VCaP (cell line): ENCODE results near the gene RFC4.
"Not testable (repeated sequence)": the region's sequence is repeated elsewhere in the genome, so short reads cannot be mapped to it uniquely, and the experiment has no call there.

Experiments used
- H3K27ac ChIP-seq: fragments of 450-650 bp; 2 replicates; pipeline ENCODE4 v1.5.1; 2017
- TF ChIP-seq, protein P1 (sequence below): fragments of 450-650 bp; conservative IDR thresholded peaks from 2 replicates; pipeline ENCODE4 v1.5.1; 2017; ENCODE audit warnings: mild to moderate bottlenecking, moderate library complexity

RFC4 gene

DNA sequence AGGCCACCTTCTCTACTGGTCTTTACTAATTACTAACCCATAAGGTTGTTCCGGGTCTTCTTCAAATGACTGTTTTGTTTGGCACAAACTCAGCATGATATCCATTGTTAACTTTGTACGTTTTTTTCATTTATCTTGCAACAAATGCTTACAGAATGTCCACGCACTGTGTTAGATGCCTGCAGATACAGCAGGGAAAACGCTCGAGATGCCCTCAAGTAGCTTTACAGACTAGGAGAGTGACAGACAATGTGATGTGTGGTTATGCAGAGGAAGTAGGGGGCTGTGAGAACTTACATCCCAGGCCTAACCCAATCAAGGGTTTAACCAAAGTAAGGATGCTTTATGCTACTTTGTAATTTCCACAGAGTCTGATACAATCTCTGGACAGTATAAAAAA is 949 bp upstream of the RFC4 start:
- TF ChIP-seq, protein P1, sequence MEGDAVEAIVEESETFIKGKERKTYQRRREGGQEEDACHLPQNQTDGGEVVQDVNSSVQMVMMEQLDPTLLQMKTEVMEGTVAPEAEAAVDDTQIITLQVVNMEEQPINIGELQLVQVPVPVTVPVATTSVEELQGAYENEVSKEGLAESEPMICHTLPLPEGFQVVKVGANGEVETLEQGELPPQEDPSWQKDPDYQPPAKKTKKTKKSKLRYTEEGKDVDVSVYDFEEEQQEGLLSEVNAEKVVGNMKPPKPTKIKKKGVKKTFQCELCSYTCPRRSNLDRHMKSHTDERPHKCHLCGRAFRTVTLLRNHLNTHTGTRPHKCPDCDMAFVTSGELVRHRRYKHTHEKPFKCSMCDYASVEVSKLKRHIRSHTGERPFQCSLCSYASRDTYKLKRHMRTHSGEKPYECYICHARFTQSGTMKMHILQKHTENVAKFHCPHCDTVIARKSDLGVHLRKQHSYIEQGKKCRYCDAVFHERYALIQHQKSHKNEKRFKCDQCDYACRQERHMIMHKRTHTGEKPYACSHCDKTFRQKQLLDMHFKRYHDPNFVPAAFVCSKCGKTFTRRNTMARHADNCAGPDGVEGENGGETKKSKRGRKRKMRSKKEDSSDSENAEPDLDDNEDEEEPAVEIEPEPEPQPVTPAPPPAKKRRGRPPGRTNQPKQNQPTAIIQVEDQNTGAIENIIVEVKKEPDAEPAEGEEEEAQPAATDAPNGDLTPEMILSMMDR, result no peak
- H3K27ac ChIP-seq, result peak overlapping the region; percentile 93

DNA sequence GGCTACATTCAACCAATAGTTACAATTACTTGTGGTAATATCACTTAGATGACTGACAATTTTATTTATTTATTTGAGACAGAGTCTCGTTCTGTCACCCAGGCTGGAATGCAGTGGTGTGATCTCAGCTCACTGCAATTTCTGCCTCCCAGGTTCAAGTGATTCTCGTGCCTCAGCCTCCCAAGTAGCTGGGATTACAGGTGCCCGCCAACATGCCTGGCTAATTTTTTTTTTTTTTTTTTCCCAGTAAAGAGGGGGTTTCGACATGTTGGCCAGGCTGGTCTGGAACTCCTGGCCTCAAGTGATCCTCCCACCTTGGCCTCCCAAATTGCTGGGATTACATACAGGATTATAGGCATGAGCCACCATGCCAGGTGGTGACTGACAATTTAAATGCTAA is 2.8 kb downstream of the RFC4 start:
- H3K27ac ChIP-seq, result not testable (repeated sequence)

DNA sequence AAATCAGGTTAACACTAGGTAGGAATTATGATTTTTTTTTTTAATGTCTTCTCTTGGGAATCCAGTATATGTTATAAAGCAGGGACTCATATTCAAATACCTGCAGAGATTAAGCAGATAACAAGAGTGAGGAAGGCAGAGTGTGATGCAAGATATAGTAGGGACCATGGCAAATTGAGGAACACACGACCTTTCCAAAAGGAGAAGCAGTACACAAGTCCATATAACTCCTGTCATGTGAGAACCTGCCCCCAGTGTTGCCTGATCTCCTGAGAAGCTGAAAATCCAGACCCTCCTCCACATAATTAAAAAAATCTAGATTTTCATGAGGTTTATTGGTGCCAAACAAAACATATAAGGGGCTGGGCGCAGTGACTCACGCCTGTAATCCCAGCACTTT is 3.6 kb downstream of the RFC4 start:
- TF ChIP-seq, protein P1, result no peak
- H3K27ac ChIP-seq, result no peak overlapping the region

DNA sequence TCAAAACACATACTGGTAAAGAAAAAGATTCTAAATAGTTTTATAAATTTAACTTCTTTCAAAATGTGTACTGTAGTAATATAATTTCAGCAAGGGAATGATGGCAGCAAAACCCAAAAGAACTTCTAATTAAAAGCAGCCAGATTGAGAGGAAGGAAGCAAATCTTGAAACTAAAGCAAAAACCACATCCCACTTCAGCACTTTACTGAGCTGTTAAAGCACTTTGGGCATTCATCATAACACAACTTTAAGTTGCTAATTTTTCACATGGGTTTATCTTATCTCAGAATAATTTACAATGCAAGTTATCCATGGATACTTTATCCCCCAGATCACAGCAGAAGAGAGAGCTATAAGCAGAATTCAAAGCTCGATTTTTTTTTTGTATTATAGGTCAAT is 6.0 kb downstream of the RFC4 start:
- peak overlapping the region; percentile 37; the same call in 1 of the 2 replicates for H3K27ac ChIP-seq
- TF ChIP-seq, protein P1, result no peak

DNA sequence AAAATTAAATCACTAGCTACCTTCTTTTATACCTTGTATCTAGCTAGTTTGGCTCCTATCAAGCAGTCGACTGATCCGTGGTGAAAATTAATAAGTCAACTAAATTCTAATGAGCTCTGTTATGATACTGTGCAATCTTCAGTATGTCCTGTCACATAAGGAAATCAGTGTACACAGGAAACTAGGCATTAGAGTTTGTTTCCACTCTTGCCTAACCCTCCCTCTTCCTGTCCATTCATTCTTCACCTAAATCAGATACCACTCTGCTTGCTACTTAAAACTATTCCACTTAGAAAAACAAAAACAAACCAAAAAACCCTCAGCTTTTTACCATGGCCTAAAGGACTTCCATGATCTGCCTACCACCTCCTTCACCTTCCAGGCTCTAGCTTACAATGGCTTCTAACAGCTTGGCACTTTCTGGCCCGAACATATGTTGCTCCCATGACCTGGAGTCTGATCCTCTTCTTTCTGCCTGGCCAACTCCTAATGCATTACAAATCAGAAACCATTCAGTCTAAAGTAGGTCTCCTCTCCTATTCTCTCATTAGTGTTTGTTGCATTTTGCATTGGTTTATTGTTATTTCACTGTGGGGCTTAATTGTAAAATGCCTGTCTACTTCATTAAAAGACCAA is 7.9 kb downstream of the RFC4 start:
- TF ChIP-seq, protein P1, result no peak
- no peak overlapping the region for H3K27ac ChIP-seq

DNA sequence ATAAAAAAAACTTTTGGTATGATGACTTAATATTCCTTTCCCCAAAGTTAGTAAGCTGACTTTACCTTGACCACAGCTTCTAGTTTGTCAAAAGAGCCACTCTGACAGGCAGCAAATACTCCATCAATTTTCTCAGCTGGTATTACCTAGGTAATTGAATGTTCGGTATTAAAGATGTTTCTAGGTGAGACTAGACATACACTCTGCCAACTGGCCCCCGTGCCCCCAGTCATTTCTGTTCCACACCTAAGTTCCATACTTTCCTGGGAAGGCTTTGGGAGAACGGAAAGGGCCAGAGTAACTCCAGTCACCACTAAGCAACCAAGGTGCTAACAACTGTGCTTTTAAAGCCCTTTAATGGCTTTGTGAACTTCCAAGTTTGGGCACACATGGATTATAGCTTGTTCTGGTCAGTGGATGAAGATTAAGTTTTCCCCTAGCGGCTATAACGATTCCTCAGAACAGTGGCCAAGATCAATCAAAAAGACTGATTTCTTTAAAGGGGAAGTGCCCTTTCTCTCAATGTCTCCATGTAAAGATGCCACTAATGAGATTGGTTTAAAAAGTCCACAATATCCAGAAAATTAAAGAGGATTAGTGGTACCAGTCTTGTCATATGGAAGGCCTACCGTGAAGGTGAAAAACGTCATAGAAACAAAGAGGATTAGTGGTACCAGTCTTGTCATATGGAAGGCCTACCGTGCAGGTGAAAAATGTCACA is 15.9 kb downstream of the RFC4 start:
- peak overlapping the region; percentile 4; the same call in 1 of the 2 replicates for H3K27ac ChIP-seq
- TF ChIP-seq, protein P1, result no peak

DNA sequence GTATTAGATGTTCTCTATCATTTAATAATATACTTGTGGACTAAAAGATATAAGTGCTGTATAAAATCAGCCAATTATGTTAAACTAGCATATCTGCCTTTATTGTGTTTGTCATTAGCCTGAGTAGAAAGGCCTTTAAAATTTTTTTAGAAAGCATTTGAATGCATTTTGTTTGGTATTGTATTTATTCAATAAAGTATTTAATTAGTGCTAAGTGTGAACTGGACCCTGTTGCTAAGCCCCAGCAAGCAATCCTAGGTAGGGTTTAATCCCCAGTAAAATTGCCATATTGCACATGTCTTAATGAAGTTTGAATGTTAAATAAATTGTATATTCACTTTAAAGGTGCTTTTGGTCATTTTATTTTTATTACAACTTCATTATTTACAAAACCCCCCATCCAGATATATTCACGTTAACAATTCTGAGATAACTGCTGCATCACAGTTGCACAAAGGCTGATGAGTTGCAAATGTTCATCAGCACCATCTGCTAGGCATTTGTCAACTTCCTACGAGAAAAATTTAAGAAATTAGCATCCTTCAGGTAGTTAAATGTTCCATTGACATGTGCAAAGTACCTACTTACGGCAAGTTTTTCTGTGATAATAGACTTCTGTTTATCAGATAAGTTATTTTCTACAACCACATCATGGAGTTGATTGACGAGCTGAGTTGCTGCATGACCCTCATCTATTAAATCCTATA is 16.6 kb downstream of the RFC4 start:
- TF ChIP-seq, protein P1, result no peak
- no peak overlapping the region for H3K27ac ChIP-seq
